Fibroblast of skin of right quadriceps (primary cell): Measurements from ENCODE around the gene GLIS1.
A peak's percentile ranks its signal among the peaks of the same experiment; 100 is the strongest.

Experiments
- DNase-seq: peaks from one replicate; pipeline ENCODE4 v3.0.0-alpha.2; 2013

The GLIS1 gene

GRCh38 chr1:53735261-53735660 is 3.7 kb downstream of the GLIS1 start:
- DNase-seq = no peak

GRCh38 chr1:53734650-53735211 is 4.2 kb downstream of the GLIS1 start:
- DNase-seq = peak; percentile 68

- DNase-seq = peak; percentile 80
Observed at GRCh38 chr1:53733975-53734649, 4.9 kb downstream of the GLIS1 start.

GRCh38 chr1:53733447-53733931 is 5.5 kb downstream of the GLIS1 start:
- DNase-seq = no peak

- DNase-seq = peak; percentile 93
Observed at GRCh38 chr1:53732912-53733317, 6.0 kb downstream of the GLIS1 start.

- no peak for DNase-seq
Observed at GRCh38 chr1:53732409-53732808, 6.6 kb downstream of the GLIS1 start.

- no peak for DNase-seq
Observed at GRCh38 chr1:53731779-53732305, 7.1 kb downstream of the GLIS1 start.

GRCh38 chr1:53731043-53731600 is 7.8 kb downstream of the GLIS1 start:
- DNase-seq = no peak

GRCh38 chr1:53730224-53730865 is 8.6 kb downstream of the GLIS1 start:
- no peak for DNase-seq

GRCh38 chr1:53729456-53730223 is 9.3 kb downstream of the GLIS1 start:
- no peak for DNase-seq

GRCh38 chr1:53728702-53729455 is 10.1 kb downstream of the GLIS1 start:
- peak; percentile 74 for DNase-seq

- no peak for DNase-seq
Observed at GRCh38 chr1:53728196-53728595, 10.8 kb downstream of the GLIS1 start.

GRCh38 chr1:53727461-53728092 is 11.4 kb downstream of the GLIS1 start:
- no peak for DNase-seq

- DNase-seq = no peak
Observed at GRCh38 chr1:53726009-53726600, 12.9 kb downstream of the GLIS1 start.

- no peak for DNase-seq
Observed at GRCh38 chr1:53725238-53725689, 13.7 kb downstream of the GLIS1 start.

GRCh38 chr1:53722025-53722424 is 16.9 kb downstream of the GLIS1 start:
- no peak for DNase-seq

- no peak for DNase-seq
Observed at GRCh38 chr1:53721088-53721487, 17.9 kb downstream of the GLIS1 start.

GRCh38 chr1:53719469-53719868 is 19.5 kb downstream of the GLIS1 start:
- no peak for DNase-seq

- DNase-seq = no peak
Observed at GRCh38 chr1:53718443-53718842, 20.5 kb downstream of the GLIS1 start.

GRCh38 chr1:53717025-53717804 is 21.7 kb downstream of the GLIS1 start:
- DNase-seq = no peak
